COLO668 (cell line): Measurements from ENCODE around the gene MRPS15.
"Not testable (repeated sequence)": the region's sequence is repeated elsewhere in the genome, so short reads cannot be mapped to it uniquely, and the experiment has no call there.

Experiments used
- DNase-seq: peaks from one replicate; lab custom pipeline; 2025; ENCODE audit not compliant: unreplicated experiment; lab: John Stamatoyannopoulos, UW

The MRPS15 gene

DNA sequence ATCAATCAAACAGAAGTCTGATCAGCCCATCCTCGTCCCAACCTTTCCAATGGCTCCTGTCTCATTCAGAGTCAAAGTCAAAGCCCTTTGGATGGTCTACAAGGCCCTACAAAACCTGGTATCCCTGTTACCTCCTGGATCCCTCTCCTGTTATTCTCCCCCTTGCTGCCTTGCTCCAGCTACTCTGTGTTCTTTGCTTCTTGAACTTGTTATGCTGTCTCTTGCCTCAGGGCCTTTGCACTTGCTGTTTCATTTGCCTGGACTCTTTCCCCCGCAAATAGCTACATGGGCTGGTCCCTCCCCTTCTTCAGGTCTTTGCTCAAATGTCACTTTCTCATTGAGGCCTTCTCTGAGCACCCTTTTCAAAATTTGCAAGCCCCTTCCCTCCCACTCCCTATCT lies 19.9 kb upstream of the MRPS15 start:
- DNase-seq, result no peak

DNA sequence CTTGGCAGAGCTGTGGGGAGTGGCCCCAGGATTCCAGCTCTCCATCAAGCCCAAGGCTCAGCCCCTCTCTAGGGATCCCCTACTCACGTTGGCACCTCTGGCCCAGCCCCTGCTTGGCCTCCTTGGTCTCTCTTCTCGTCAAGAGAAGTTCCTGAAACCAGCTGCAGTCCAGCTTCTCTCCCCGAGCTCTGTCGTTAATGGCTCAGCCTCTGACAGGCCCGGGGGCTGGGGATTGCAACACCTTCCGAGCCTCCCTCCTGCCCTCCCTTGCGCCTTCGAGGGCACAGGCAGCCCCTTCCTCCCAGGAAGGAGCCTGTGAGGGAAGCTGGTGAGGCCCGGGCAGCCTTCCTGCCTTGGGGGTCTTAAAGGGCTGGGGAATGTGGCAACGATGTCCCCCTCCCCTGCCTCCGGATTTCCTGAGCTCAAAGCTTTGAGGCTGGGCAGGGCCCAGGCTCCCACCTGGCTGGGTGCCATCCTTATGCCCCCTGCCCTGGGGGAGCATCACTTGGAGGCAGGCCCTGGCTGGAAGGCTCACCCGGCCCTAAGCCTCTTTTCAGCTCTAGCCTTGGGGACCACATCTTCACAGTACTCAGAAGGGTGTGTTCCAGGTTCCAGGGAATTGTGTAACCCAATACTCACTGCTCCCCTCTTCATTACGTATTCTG lies 18.7 kb upstream of the MRPS15 start, which contains the start of gene CSF3R:
CSF3R (minus strand) TSS at position 190 of the 665 bp plus-strand sequence. CDS start 3,417 bp downstream, outside the sequence.
- DNase-seq, result no peak

DNA sequence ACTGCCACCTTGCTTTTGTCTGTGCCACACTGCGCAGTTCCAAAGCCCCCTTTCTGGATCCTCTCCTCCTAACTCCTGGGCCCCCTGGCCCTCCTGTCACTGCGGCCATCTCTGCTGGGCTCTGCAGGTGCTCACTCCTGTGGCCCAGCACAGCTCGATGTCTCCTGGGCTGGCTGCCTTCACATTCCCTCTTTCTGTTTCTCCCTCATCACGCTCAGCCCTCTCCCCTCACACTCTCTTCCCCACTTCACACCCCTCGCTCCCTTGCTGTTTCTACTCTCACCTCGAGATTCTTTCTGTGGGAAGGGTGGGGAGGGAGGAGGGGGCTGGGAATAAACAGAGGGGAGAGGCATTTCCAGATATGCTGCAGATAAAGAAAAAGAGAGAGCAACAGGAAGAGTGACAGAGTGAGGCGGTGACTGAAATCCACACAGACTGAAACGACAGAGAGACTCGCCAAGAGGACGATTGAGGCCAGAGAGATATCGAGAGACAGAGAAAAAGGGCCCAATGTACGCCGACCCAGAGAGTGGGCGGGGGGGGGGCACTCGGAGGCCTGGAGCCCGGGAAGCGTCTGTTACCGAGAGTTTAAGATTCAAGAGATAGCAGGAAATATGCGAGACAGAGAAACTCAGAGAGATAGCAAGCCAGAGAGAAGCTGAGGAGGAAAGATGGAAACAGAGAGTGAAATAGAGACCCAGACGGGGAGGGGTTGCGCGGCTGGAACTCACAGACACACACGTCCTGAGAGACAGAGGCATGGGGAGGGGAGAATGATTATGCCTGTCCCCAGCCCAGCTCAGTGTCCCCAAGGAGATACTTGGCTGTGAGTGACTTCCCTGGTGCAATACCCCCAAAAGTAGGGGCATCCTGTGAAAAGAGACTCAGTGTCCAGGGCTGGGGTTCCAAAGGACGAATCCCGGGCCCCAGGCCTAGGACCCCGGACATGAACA lies 17.9 kb upstream of the MRPS15 start:
- DNase-seq, result no peak

DNA sequence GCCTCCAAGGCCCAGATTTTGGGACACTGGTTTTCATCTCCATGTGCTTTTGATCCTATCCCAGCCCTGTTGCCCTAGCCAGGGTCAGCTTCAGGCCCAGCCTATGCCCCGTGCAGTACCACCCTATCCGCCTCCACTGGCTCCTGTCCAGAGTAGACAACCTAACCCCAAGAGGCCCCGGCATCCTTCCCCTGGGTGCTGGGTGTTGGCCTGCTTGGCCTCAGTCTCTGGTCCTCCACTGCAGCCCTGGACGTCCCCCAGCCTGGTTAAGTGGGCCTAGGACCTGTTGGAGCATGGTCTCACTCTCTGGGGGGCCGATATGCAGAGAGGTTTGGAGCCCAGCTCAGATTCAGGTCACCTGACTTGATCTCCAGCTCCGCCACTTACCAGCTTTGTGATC lies 16.9 kb upstream of the MRPS15 start:
- no peak for DNase-seq

DNA sequence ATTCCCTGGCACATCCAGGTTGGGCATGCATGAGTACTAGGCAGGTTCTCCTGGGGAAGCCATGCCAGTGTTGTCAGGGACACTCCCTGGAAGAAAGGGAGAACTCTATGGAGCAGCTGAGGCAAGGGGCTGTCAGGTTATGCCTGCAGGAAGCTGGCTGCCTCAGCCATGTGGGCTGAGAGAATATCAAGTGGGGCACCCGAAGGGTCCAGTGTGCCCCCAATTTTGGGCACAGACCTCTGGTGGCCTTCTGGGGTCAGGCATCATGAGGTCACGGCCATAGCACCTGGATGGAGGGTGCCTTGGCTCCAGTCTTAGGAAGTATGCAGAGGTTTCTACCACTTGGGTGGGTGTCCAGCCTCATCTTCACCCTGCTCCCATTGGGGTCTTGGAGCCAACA lies 16.0 kb upstream of the MRPS15 start:
- DNase-seq, result no peak

DNA sequence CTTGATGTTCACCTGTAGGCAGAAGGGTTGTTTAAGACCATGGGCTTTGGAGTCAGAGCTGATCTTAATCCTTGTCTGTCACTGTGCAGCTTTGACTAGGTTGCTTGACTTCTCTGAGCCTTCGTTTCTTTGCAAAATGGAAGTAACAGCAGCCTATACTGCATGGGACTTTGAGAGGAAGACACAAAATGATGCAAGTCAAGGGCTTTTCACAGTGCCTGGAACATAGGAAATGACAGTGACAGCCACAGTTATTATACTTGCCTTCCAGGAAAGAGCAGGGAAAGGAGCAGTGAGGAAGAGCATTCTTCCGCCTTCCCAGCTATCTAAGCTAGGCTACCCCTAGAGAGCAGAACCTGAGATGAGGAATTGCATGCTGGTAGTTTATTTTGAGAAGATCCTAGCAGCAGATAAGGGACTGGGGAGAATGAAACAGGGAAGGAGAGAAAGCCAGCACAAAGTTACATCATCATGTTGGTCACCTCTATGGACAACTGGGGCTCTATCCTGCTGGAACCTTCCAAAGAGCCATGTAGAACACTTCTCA lies 15.4 kb upstream of the MRPS15 start:
- no peak for DNase-seq

DNA sequence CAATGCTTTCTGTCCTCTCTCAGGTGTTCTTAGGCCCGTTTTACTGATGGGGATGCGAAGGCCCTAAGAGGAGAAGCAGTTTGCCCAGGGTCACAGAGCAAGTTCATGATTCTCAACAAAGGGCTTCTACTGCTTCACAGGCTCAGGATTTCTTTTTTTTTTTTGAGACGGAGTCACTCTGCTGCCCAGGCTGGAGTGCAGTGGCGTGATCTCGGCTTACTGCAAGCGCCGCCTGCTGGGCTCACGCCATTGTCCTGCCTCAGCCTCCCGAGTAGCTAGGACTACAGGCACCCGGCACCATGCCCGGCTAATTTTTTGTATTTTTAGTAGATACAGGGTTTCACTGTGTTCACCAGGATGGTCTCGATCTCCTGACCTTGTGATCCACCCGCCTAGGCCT lies 13.4 kb upstream of the MRPS15 start:
- DNase-seq, result not testable (repeated sequence)

DNA sequence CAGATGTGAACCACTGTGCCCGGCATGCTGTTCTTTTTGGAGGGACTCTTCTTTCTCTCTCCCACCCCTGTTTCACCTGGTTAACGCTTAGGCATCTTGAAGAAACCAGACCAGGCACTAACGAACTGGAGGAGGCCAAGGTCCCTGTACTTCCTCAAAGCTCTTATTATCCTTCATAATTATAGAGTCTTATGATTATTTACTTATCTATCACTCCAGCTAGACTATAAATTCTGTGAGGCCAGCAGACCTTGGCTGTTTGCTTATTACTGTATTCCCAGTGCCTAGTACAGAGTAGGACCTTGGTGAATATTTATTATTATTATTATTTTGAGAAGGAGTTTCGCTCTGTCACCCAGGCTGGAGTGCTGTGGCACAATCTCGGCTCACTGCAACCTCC lies 12.8 kb upstream of the MRPS15 start:
- no peak for DNase-seq

DNA sequence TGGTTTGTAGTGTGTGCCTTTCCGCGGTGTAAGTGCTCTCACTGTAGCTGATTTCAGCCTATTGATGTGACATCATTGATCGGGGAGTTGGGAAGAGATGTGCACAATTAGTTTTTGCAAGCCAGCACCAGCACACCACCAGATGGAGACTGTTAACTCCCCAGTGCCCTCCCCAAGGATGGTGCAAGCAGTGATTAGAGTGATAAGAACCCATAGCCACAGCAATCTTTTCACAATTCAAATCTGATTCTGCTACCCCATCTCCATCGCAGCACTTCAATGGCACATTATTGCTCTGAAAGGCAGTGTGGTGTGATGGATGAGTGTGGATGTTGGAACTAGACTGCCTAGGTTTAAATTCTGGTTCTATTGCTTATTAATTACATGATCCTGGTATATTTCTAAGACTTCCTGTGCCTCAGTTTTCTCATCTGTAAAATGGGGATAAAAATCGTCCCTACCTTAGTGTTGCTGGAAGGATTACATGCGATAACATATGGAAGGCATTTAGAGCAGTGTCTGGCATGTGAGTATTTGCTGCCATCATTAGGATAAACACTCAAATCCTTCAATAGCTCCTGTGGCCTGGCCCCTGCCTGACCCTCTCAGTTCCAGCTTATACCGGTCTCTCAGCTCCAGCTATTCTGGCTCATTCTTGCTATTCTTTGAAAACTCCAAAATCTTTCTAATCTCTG lies 11.9 kb upstream of the MRPS15 start:
- DNase-seq, result no peak

DNA sequence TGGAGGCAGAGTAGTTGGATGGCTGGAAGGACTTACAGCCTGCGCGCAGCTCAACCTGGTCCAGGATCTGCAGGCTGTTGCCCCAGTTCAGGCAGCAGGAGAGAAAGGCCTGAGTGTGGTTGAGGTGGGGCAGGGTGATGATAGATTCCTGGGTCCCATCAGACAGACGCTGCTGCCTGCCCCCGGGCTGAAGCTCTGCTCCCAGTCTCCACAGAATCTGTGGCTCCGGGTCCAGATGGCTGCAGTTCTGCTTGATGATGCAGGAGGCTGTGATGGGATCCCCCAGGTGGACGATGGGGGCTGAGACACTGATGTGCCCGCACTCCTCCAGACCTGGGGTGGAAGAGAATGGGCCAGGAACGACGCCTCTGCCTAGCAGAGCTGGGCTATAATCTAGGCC lies 11.2 kb upstream of the MRPS15 start:
- DNase-seq, result no peak

DNA sequence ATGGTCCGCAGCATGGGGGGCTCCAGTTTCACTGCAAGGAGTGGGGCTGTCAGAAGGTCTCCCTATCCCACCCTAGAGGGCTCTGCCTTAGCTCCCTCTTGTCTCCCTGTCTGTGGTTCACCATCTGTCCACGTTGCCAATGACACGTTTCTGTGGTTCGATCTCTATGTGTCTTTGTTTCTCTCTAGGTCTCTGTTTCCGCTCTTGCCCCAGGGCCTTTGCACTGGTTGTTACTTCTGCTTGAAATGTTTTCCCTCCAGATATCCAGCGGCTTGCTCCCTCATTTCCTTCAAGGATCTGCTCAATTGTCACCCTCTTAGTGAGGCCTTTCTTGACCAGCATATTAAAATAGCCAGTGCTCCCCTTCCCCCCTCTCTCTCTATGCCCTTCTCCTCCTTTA lies 8.5 kb upstream of the MRPS15 start:
- DNase-seq, result no peak

DNA sequence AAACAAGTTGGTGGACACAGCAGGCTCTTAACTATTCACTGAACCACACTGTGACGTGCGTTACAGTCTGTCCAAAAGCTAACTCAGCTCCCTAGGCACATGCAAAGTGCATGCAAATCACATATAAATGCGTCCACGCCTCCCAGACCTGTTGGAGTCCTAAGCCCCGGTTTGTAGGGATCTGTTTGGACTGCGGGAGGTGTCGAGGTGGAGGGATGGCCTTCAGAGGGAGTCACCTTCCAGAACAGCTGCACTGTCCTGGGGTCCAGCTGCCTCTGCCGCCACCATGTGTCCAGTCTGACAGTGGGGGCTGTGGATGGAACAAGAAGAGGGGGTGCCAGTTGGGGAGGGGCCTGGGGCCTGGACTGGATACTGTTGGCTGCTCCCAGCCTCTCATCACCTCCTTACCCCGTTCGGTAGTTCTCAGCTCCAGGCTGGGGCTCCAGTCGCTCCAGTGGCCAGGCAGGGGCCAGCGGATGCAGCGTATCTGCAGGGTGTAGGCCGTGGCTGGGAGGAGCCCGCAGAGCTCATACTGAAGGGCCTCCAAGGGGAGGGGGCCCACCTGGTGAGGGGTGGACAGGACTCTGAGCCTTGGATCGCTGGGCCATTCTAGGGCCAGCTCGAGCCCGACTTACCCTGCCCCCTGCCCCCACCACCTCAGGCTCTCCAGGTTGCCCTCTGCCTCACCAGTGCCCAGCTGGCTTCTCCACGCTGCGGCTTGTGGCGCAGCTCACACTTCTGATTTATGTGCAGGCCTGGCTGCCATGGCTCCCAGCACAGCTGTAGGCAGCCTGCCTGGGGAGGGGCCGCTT lies 7.9 kb upstream of the MRPS15 start:
- no peak for DNase-seq

DNA sequence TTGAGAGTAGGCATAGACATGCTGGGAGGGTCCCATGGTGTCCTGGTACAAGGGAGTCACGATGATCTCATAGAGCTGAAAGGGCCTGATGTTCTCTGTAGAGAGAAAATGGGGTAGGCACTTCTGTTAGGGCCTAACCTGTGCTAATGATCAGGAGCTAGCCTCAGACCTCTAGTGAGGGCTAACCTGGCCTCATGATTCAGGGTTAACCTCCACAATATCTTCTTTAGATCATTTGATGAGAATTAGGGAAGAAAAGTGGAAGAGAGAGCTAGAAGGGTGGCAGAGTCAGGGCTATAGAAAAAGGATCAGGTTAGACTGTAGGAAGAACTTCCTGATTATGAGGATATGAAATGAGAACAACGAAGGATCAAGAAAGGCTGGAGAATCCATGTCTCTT lies 5.0 kb upstream of the MRPS15 start:
- no peak for DNase-seq

DNA sequence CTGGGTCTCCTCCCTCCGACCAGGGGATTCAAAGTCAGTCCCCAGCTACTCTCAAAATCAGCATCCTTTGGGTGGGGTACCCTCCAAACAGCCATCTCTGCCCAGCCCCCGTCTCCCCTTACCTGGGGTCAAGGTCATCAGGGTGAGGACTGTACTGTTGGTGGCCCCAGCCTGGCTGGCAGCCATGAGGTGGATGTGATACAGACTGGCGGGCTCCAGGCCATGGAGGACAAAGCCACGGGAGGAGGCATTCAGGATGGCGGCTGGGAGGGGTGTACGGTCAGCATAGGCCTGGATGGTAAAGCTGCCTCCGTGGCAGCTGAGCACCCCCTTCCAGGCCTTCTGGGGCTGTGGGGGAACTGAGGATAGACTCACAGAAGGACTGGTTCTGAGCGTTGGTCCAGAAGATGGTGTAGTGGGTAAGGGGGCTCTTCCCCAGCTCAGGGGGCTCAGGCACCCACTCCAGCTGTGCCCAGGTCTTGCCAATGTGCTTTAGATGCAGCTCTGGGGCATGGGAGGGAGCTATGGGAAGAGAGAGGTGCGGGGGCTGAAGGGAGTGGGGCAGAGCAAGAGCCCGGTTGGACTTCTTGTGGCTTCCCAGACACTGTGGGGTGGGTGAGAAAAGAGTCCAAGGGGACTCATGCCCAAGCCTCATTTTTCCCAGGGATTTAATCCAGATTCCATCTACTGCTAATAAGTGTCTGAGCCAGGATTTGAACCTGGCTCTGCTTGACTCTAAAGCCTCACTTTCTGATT lies 3.7 kb upstream of the MRPS15 start:
- no peak for DNase-seq

DNA sequence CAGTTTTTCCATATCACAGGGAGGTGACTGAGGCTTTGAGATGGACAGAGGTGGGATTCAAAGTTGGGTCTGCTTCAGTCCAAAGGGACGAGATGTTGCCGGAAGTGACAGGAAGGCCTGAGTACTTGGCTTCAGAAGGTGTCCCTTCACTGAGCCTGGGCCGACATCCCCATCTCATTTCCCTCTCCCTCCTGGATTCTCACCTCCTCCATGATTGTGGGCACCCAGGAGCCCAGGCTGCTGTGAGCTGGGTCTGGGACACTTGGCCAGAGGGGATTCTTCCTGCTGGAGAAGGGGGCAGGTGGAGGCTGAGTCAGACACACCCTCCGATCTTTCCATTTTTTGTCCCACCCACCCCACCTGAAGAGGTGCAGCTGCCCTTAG lies 2.8 kb upstream of the MRPS15 start:
- DNase-seq, result no peak

DNA sequence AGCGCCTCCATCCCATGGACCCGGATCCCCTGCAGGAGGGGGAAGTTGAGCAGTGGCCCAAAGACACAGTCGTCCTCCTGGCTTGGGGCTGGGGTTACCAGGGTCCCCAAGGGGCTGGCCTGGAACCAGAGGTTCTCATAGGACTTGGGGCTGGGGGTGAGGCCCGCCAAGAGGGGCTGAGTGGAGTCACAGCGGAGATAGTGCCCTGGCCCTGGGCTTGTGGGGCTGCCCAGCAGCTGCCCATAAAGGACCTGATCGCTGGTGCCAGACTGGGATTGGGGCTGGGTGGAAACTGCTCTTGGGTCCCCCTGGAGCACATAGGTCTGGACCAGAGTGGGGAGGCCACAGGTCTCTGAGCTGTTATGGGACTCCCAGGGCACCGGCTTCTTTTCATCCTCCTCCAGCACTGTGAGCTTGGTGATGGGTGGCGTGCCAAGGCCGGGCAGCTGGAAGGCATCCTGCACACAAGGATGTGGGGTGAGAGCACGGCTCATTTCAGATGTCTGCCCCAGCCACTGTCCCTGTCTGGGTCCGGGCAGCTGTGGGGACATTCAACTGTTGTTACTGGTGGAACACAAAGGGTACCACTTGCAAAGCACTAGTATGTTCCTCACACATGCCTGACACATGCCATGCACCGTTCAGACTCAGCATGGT lies 2.3 kb upstream of the MRPS15 start:
- DNase-seq, result no peak

DNA sequence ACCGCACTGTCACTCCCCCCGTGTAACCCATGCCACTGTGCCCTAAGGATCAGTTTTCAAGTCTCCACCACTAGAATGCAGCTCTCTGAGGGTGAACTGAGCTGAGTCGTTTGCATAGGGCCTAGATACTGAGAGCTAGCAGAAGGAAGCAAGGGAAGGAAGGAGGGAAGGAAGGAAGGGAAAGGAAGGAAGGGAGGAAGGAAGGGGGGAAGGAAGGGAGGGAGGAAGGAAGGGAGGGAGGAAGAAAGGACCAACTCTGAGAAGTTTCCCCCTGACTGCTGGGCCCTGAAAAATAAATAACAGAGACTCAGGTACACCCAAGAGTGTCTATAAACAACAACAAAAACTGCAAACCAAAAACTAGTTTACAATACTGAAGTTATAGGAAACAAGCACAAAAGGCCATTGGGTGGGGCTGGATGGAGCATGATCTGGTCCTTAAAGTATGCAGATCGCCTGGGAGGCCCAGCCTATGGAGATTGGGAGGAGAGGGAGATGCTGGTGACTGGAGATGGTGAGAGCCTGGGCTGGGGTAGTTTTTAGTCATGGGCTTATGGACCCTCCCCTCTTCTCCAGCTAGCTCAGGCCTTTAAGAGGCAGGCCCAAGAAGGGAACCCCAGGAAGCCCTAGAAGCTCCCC lies 1.7 kb upstream of the MRPS15 start:
- DNase-seq, result no peak

DNA sequence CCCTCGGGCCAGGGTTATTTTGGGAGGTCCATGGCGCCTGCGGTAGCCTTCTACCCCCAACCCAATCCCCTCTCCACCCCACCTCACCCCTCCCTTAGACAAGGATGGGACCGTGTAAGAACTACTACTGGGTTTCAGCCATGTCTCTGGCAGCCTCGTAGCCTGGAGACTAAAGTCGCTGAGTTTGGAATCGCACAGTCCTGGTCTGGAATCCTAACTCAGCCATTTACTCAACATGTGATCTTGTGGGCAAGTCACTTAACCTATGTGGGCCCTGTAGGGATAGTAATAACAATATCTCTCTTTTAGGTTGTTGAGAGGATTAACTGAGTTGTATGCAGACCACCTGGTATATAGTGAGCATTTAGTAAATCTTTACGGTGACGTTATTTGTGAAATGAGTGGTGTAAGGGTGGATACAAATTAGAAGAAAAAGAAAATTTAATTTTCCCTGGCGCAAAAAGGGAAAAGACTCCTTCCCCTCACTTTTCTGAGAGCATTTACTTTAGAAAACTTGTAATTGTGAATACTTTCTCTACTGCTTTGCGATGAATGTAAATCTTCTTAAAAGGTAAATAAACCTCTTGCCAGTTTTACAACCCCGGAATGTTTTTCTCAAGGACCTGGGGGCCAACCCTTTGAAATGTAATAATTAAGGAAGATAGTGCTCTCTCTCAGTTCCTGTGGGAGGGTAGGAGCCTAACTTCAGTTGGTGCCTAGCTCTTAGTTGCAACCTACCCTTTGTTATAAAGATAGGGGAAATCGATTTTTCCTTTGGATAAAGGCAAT lies 615 bp upstream of the MRPS15 start:
- DNase-seq, result peak; percentile 31
